Naive thymus-derived CD4-positive, alpha-beta T cell (primary cell): ENCODE results near the gene TCF7. TPM values are rescaled to one million over a fixed set of nuclear protein-coding genes. Genes with fewer than 3 reads are reported as not detected.

Source experiments
- ATAC-seq: fragments of 150-1000 bp; cut with Tn5 transposase; 2 replicates; pipeline ENCODE4 v1.10.0; 2021; ENCODE audit warnings: mild to moderate bottlenecking, moderate library complexity
- CTCF ChIA-PET: fragments of 350-600 bp; sonication (Branson Sonifier 250); formaldehyde crosslinking; loops from one replicate; lab custom pipeline; 2021; ENCODE audit warnings: antibody characterized with exemption; lab: Charles Lee
- POLR2A ChIA-PET: fragments of 350-600 bp; sonication (Branson Sonifier 250); formaldehyde crosslinking; loops from one replicate; lab custom pipeline; 2021; ENCODE audit warnings: antibody characterized with exemption, inconsistent platforms; lab: Charles Lee
- DNase-seq, 9 donors: peaks; one replicate each; pipeline versions ENCODE4 v3.0.0 to v3.0.0-alpha.2; 2020 to 2022; ENCODE audit warnings: mixed read lengths in 1 of 9
- H3K27ac ChIP-seq: one replicate; pipeline ENCODE4 v1.7.0; 2013; ENCODE audit warnings: mild to moderate bottlenecking, low read depth, low read length, moderate library complexity
- H3K27me3 ChIP-seq, 2 donors: one replicate each; pipeline ENCODE4 v1.7.0; 2013; ENCODE audit warnings: low read length in 2 of 2, mild to moderate bottlenecking in 2 of 2, moderate library complexity in 2 of 2; ENCODE audit not compliant: control insufficient read depth in 2 of 2, insufficient read depth in 2 of 2
- H3K36me3 ChIP-seq, 3 experiments: 1 replicate in 2 of 3; 2 replicates in 1 of 3; pipeline ENCODE4 v1.7.0; 2013; ENCODE audit warnings: low read length in 3 of 3, mild to moderate bottlenecking in 3 of 3, moderate library complexity in 1 of 3; ENCODE audit not compliant: insufficient read depth in 3 of 3, control insufficient read depth in 2 of 3
- H3K4me1 ChIP-seq, 2 donors: one replicate each; pipeline ENCODE4 v1.7.0; 2013; ENCODE audit warnings: low read length in 2 of 2, mild to moderate bottlenecking in 2 of 2, moderate library complexity in 1 of 2; ENCODE audit not compliant: control insufficient read depth in 2 of 2, insufficient read depth in 2 of 2
- H3K4me3 ChIP-seq: 2 replicates; pipeline ENCODE4 v1.7.0; 2013; ENCODE audit warnings: mild to moderate bottlenecking, low read length
- H3K9me3 ChIP-seq, 3 experiments: 1 replicate in 2 of 3; 2 replicates in 1 of 3; pipeline ENCODE4 v1.7.0; 2013; ENCODE audit warnings: low read length in 3 of 3; ENCODE audit not compliant: control insufficient read depth in 2 of 3
- H3K27ac Mint-ChIP-seq, 9 donors: one replicate each; pipeline ENCODE4 v1.8.0; 2020 to 2022; ENCODE audit warnings: mixed read lengths in 9 of 9, mild to moderate bottlenecking in 8 of 9, moderate library complexity in 5 of 9, inconsistent platforms in 2 of 9
- H3K27me3 Mint-ChIP-seq, 5 donors: one replicate each; pipeline ENCODE4 v1.8.0; 2021 to 2022; ENCODE audit warnings: mixed read lengths in 5 of 5, mild to moderate bottlenecking in 1 of 5
- H3K36me3 Mint-ChIP-seq, 5 donors: one replicate each; pipeline ENCODE4 v1.8.0; 2020 to 2022; ENCODE audit warnings: mixed read lengths in 5 of 5, mild to moderate bottlenecking in 3 of 5, inconsistent platforms in 1 of 5
- H3K4me1 Mint-ChIP-seq, 7 donors: one replicate each; pipeline ENCODE4 v1.8.0; 2020 to 2022; ENCODE audit warnings: mixed read lengths in 7 of 7, mild to moderate bottlenecking in 3 of 7, inconsistent platforms in 1 of 7
- H3K4me3 Mint-ChIP-seq, 10 donors: one replicate each; pipeline ENCODE4 v1.8.0; 2020 to 2022; ENCODE audit warnings: mild to moderate bottlenecking in 10 of 10, mixed read lengths in 10 of 10, moderate library complexity in 6 of 10, inconsistent platforms in 2 of 10
- H3K9me3 Mint-ChIP-seq, 11 donors: one replicate each; pipeline ENCODE4 v1.8.0; 2020 to 2022; ENCODE audit warnings: mixed read lengths in 11 of 11, mild to moderate bottlenecking in 4 of 11, inconsistent platforms in 1 of 11, moderate library complexity in 1 of 11
- intact Hi-C, 2 donors: fragments of 100-400 bp; cut with micrococcal nuclease; formaldehyde crosslinking; loops; one replicate each; pipeline ENCODE4 v1.15.1; 2023
- polyA plus RNA-seq, 2 donors: library from polyadenylated mRNA; unstranded; fragments of 300-500 nt; fragmentation: Illumina TruSeq; gene quantifications; one replicate each; pipeline ENCODE4 v1.2.3, GENCODE V29; 2021
- total RNA-seq, 6 experiments: library from RNA in 5 of 6; stranded (reverse) in 5 of 6; gene quantifications; 1 replicate in 5 of 6; 2 replicates in 1 of 6; pipeline ENCODE4 v1.2.3 and lab custom pipeline; 2021 to 2026

The TCF7 gene
- total and polyA plus RNA-seq, 7 experiments from 2014 or later, result 203 to 1,066 (median 560) TPM

DNA sequence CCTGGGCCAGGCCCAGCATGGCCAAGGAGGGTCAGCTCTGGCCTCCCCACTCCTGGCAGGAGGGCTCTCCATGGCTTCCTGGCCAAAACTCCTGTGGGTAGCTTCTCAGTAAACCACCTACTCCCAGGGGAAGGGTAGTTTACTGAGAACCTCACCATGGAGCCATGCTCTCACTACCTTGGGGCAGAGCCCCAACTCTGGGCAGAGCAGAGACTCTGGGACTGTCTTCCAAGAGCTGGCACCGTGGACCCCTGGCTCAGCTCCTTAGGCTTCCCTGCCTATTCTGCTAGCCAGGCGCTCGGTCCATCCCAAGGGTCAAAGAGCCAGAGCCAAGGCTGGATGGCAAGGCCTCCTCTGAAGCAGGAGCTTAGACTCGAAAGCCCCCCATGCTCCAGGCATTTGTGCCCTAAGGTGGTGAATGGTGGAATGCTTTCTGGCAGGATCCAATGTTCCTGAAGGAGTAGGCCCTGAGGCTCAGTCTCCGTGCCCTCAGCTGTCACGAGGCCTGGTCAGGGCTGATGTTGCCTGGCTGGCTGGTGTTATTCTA, 19.6 kb downstream of the TCF7 start:
- CTCF ChIA-PET, result interaction anchor here (18.5 to 28.5 kb wide), 2 partner anchors 17 to 95 kb away, joined by 365 to 394 read pairs; partner anchors contain the start of gene TCF7
- Mint-ChIP-seq H3K27me3 (peaks cover 0 to 2% (median 0%) of the 10 kb centered on the region in 5 donors), H3K9me3 (peaks cover 0 to 3% (median 0%) of the 10 kb centered on the region in 11 donors), H3K36me3 (peaks cover 17 to 62% (median 44%) of the 10 kb centered on the region in 5 donors), H3K4me3 (peak overlapping the region in 9 of 10 donors; percentile 74 to 100 (median 93)), H3K27ac (peak overlapping the region in 8 of 9 donors; percentile 90 to 99 (median 98)), H3K4me1 (peaks cover 56 to 100% (median 90%) of the 10 kb centered on the region in 7 donors)
- H3K36me3 ChIP-seq, result peaks cover 15 to 88% (median 53%) of the 10 kb centered on the region in 3 experiments
- H3K4me3 ChIP-seq, result peak overlapping the region; percentile 86
- intact Hi-C loops, result no loop called here
- ATAC-seq, result no peak
- H3K27ac ChIP-seq, result peak overlapping the region; percentile 97
- H3K9me3 ChIP-seq, result no peaks in the 10 kb centered on the region
- peak in 2 of 9 donors; percentile 5 to 20 for DNase-seq
- peaks cover 91 to 95% of the 10 kb centered on the region in 2 donors for H3K4me1 ChIP-seq
- POLR2A ChIA-PET, result interaction anchor here (1.4 to 48.2 kb wide), 4 partner anchors 42 to 88 kb away, joined by 3 to 1333 read pairs (median 14); partner anchors contain the start of gene SKP1
- no peaks in the 10 kb centered on the region for H3K27me3 ChIP-seq

DNA sequence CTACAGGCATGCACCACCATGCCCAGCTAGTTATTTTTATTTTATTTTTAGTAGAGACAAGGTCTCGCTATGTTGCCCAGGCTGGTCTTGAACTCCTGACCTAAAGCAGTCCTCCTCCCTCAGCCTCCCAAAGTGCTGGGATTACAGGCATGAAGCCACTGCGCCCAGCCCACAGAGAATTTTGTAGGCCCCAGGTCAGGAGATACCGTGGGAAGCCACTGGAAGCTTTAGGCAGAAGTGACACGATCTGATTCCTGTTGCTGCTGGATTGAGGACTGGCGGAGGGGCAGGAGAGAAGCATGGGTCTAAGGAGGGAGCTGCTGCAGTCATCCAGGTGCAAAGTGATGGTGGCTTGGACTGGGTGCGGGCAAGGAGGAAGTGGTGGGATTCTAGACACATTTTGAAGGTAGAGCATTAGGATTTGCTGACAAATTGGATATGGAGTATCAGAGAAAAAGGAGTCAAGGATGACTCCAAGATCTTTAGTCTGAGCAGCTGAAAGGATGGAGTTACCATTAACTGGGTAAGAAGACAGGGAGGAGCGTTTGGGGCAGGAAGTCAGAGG, 20.7 kb downstream of the TCF7 start:
- H3K27ac Mint-ChIP-seq, result peak overlapping the region; percentile 59 to 99 (median 95)

DNA sequence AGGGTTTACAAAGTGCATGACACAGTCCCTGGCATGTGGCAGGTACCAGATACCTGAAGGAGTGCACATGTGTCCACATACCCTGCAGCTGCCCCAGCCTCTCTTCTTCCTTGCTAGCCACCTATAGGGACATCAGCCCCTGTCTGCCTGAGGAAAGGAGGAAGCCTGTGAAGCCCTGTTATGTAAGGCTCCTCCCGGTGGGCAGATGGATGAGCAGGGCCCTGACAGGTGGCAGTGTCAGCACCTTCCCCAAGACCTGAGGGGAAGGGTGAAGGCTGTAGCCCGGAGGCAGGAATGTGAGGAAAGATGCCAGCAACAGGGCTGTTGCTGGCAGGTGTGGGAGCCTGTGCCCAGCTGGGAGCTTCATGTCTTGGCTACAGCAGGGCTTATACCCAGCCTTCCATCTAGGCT, 21.7 kb downstream of the TCF7 start:
- peak overlapping the region; percentile 45 to 100 (median 78) for H3K4me3 Mint-ChIP-seq
- peaks cover 54 to 99% (median 86%) of the 10 kb centered on the region in 7 donors for H3K4me1 Mint-ChIP-seq
- H3K9me3 Mint-ChIP-seq, result peaks cover 0 to 1% (median 0%) of the 10 kb centered on the region in 11 donors
- ATAC-seq (no peak), DNase-seq (peak in 2 of 9 donors; percentile 4 to 7)
- peaks cover 33 to 91% (median 66%) of the 10 kb centered on the region in 3 experiments for H3K36me3 ChIP-seq
- H3K9me3 ChIP-seq, result no peaks in the 10 kb centered on the region
- intact Hi-C loops, result no loop called here
- peaks cover 80 to 94% of the 10 kb centered on the region in 2 donors for H3K4me1 ChIP-seq
- peaks cover 18 to 57% (median 33%) of the 10 kb centered on the region in 5 donors for H3K36me3 Mint-ChIP-seq
- CTCF ChIA-PET, result interaction anchor here (1.5 to 28.5 kb wide), 4 partner anchors 10 to 97 kb away, joined by 4 to 394 read pairs (median 190); partner anchors contain the start of gene TCF7
- H3K27me3 ChIP-seq, result no peaks in the 10 kb centered on the region
- H3K27me3 Mint-ChIP-seq, result peaks cover 0 to 2% (median 0%) of the 10 kb centered on the region in 5 donors
- H3K27ac ChIP-seq, result peak overlapping the region; percentile 97
- H3K27ac Mint-ChIP-seq, result peak overlapping the region in 8 of 9 donors; percentile 84 to 99 (median 96)
- POLR2A ChIA-PET, result interaction anchor here (0.7 to 48.2 kb wide), 3 partner anchors 40 to 90 kb away, joined by 3 to 1333 read pairs (median 5); partner anchors contain the start of gene SKP1
- peak overlapping the region; percentile 46 for H3K4me3 ChIP-seq

More for the DNA sequence above, 20.7 kb downstream of the TCF7 start:
- H3K9me3 Mint-ChIP-seq, result peaks cover 0 to 2% (median 0%) of the 10 kb centered on the region in 11 donors
- CTCF ChIA-PET, result interaction anchor here (0.6 to 28.5 kb wide), 5 partner anchors 18 to 96 kb away, joined by 3 to 394 read pairs (median 4); partner anchors contain the start of gene TCF7
- peak overlapping the region; percentile 46 for H3K4me3 ChIP-seq
- no peaks in the 10 kb centered on the region for H3K27me3 ChIP-seq
- no peaks in the 10 kb centered on the region for H3K9me3 ChIP-seq
- H3K4me3 Mint-ChIP-seq, result peak overlapping the region; percentile 53 to 100 (median 78)
- peaks cover 55 to 100% (median 87%) of the 10 kb centered on the region in 7 donors for H3K4me1 Mint-ChIP-seq
- H3K36me3 ChIP-seq, result peaks cover 23 to 91% (median 64%) of the 10 kb centered on the region in 3 experiments
- intact Hi-C loops, result no loop called here
- peaks cover 90 to 94% of the 10 kb centered on the region in 2 donors for H3K4me1 ChIP-seq
- no peak for ATAC-seq
- H3K27me3 Mint-ChIP-seq, result peaks cover 0 to 2% (median 0%) of the 10 kb centered on the region in 5 donors
- H3K36me3 Mint-ChIP-seq, result peaks cover 13 to 60% (median 40%) of the 10 kb centered on the region in 5 donors
- peak in 1 of 9 donors; percentile 2 for DNase-seq
- POLR2A ChIA-PET, result interaction anchor here (0.9 to 48.2 kb wide), 6 partner anchors 27 to 89 kb away, joined by 3 to 1333 read pairs (median 4); no protein-coding TSS in a partner anchor
- peak overlapping the region; percentile 97 for H3K27ac ChIP-seq

DNA sequence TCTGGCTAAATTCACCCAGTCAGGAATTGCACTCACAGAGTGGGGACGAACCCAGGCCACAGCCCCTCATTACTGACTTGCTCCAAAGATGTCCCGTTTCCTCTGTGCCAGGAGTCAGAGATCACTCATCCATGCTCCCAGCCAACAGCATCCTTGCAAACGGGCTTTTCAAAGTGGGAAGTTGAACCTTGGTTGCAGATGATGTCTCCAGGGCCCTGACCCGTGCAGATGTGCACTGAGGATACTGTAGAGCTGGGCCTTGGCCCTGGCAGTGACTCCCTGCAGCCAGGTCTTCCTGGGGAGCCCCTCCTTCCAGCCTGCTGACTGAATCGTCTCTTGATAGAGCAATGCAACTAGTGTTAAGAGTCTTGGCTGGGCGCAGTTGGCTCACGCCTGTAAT, 22.3 kb downstream of the TCF7 start:
- Mint-ChIP-seq H3K4me3 (peak overlapping the region; percentile 56 to 100 (median 76)), H3K36me3 (peaks cover 23 to 57% (median 39%) of the 10 kb centered on the region in 5 donors), H3K27me3 (peaks cover 0 to 2% (median 0%) of the 10 kb centered on the region in 5 donors), H3K4me1 (peaks cover 53 to 99% (median 84%) of the 10 kb centered on the region in 7 donors), H3K9me3 (peaks cover 0 to 3% (median 0%) of the 10 kb centered on the region in 11 donors), H3K27ac (peak overlapping the region; percentile 81 to 99 (median 95))
- peaks cover 36 to 91% (median 72%) of the 10 kb centered on the region in 3 experiments for H3K36me3 ChIP-seq
- peak overlapping the region; percentile 46 for H3K4me3 ChIP-seq
- no peaks in the 10 kb centered on the region for H3K27me3 ChIP-seq
- POLR2A ChIA-PET, result interaction anchor here (0.7 to 48.2 kb wide), 2 partner anchors 40 to 90 kb away, joined by 3 to 1333 read pairs; partner anchors contain the start of gene SKP1
- DNase-seq, result peak in 2 of 9 donors; percentile 5 to 13
- CTCF ChIA-PET, result interaction anchor here (3.0 to 28.5 kb wide), 4 partner anchors 8 to 97 kb away, joined by 14 to 394 read pairs (median 202); partner anchors contain the start of gene TCF7
- H3K9me3 ChIP-seq, result no peaks in the 10 kb centered on the region
- H3K4me1 ChIP-seq, result peaks cover 75 to 94% of the 10 kb centered on the region in 2 donors
- H3K27ac ChIP-seq, result peak overlapping the region; percentile 97
- no peak for ATAC-seq
- intact Hi-C loops, result no loop called here

DNA sequence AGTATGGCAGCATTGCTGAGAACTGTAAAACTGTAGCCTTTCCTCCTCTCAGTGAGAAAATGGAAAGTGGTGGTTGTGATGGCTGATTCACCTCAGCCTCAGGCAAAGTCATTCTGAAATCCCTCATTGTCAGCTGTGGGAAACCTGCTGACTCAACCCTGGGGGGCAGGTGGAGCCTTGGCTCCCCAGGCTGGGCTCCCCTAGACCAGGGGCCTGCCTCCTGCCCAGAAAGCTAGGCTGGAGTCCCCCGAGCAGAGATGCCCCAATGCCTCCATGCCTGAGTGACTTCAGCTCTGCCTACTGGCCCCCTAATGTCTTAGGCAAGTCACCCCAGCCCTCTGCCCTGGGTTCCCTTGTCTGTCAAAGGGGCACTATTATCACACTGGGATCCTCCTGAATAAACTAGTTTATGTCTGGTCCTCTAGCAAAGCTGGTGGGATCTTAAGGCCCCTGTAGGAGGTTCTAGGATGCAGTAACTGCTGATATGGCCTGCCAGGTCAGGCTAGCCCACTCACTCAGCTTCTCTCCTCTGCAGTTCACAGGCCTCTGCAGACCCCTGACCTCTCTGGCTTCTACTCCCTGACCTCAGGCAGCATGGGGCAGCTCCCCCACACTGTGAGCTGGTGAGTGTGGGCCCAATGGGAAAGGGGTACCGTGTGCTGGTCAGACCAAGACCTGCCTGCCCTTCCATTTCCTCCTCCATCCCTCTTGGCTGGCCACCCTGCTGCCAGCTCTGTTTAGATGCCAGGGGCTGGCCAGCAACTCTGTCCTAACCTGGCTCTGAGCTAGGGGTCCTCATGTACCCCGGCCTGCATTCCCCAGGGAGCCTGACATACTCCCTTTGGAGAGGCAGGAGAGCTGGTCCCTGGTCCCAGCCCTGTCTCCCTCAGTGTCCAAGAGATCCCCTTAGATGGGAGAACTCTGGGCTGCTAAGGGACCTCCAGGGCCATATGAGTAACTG, 24.2 kb downstream of the TCF7 start:
- Mint-ChIP-seq H3K9me3 (peaks cover 0 to 3% (median 0%) of the 10 kb centered on the region in 11 donors), H3K27me3 (peaks cover 0 to 2% (median 0%) of the 10 kb centered on the region in 5 donors), H3K27ac (peak overlapping the region; percentile 62 to 99 (median 95)), H3K36me3 (peaks cover 19 to 60% (median 35%) of the 10 kb centered on the region in 5 donors), H3K4me1 (peaks cover 42 to 90% (median 66%) of the 10 kb centered on the region in 7 donors), H3K4me3 (peak overlapping the region in 7 of 10 donors; percentile 12 to 100 (median 53))
- Histone ChIP-seq H3K36me3 (peaks cover 39 to 97% (median 88%) of the 10 kb centered on the region in 3 experiments), H3K9me3 (no peaks in the 10 kb centered on the region), H3K4me1 (peaks cover 58 to 75% of the 10 kb centered on the region in 2 donors), H3K27ac (peak overlapping the region; percentile 97), H3K27me3 (no peaks in the 10 kb centered on the region), H3K4me3 (no peak overlapping the region)
- intact Hi-C loops, result loop anchor here in 1 of 2 donors (1.0 kb wide), 1 partner anchor 27 kb away; no protein-coding TSS in a partner anchor
- no peak for ATAC-seq
- ChIA-PET POLR2A (interaction anchor here (0.6 to 48.2 kb wide), 5 partner anchors 33 to 386 kb away, joined by 3 to 1333 read pairs (median 3); no protein-coding TSS in a partner anchor), CTCF (interaction anchor here (0.9 to 28.5 kb wide), 7 partner anchors 8 to 99 kb away, joined by 3 to 394 read pairs (median 14); partner anchors contain the start of gene TCF7)
- DNase-seq, result peak in 3 of 9 donors; percentile 4 to 73 (median 24)
